Measurements from ENCODE around the gene GBE1. TPM values are rescaled to one million over a fixed set of nuclear protein-coding genes. Genes with fewer than 3 reads are reported as not detected.

GBE1 gene
- polyA plus RNA-seq, 3 donors: 7.7 to 21.7 (median 19.1) TPM

- Histone ChIP-seq H3K9ac (ENCODE audit: insufficient read depth, low read length, poor library complexity, severe bottlenecking) (no peak overlapping the region), H4K20me1 (ENCODE audit: insufficient read depth, low read length) (no peaks in the 10 kb centered on the region), H3K4me1 (ENCODE audit: control insufficient read depth in 1 of 2, insufficient read depth in 2 of 2, low read length in 2 of 2) (no peaks in the 10 kb centered on the region), H3K27me3 (ENCODE audit: control insufficient read depth in 2 of 2, insufficient read depth in 2 of 2, low read length in 2 of 2) (no peaks in the 10 kb centered on the region), H3K27ac (ENCODE audit: low read depth in 1 of 2, low read length in 2 of 2) (no peak overlapping the region), H3K79me2 (ENCODE audit: insufficient read depth, low read length) (no peaks in the 10 kb centered on the region), H3K4me3 (replicated peaks in 1 of 3; ENCODE audit: low read depth in 2 of 3, low read length in 3 of 3) (no peak overlapping the region), H2AFZ (ENCODE audit: insufficient read depth, low read depth, low read length, poor library complexity, severe bottlenecking) (no peak overlapping the region), H3K9me3 (replicated peaks in 1 of 2; ENCODE audit: control insufficient read depth in 1 of 2, insufficient read depth in 1 of 2, low read length in 2 of 2) (no peaks in the 10 kb centered on the region), H3K4me2 (replicated peaks; ENCODE audit: extremely low read depth, low read length, poor library complexity, severe bottlenecking) (no peak overlapping the region), H3K36me3 (replicated peaks in 1 of 2; ENCODE audit: control insufficient read depth in 1 of 2, insufficient read depth in 2 of 2, low read length in 2 of 2) (no peaks in the 10 kb centered on the region)
- no CpG with 5 or more reads among the region's 4 CpGs for WGBS (ENCODE audit: insufficient coverage)
- H3K4me3 Mint-ChIP-seq: no peak overlapping the region
- TF ChIP-seq CTCF (IDR thresholded peaks at IDR 0.05): no peak
- no peaks in the 10 kb centered on the region for H3K4me1 Mint-ChIP-seq
- no peak overlapping the region for H3K27ac Mint-ChIP-seq
- peaks cover 0 to 10% (median 4%) of the 10 kb centered on the region in 7 donors for H3K9me3 Mint-ChIP-seq
- intact Hi-C loops (cut with micrococcal nuclease): no loop called here
- H3K36me3 Mint-ChIP-seq: no peaks in the 10 kb centered on the region
- H3K27me3 Mint-ChIP-seq (ENCODE audit: low read depth in 3 of 3): no peaks in the 10 kb centered on the region
- no peak for DNase-seq
Observed at GRCh38 chr3:81444817-81445460, 316.5 kb downstream of the GBE1 start.

GRCh38 chr3:81443958-81444357 is 317.5 kb downstream of the GBE1 start:
- Histone ChIP-seq H4K20me1 (ENCODE audit: insufficient read depth, low read length) (no peaks in the 10 kb centered on the region), H3K27me3 (ENCODE audit: control insufficient read depth in 2 of 2, insufficient read depth in 2 of 2, low read length in 2 of 2) (no peaks in the 10 kb centered on the region), H3K27ac (ENCODE audit: low read depth in 1 of 2, low read length in 2 of 2) (no peak overlapping the region), H3K4me1 (ENCODE audit: control insufficient read depth in 1 of 2, insufficient read depth in 2 of 2, low read length in 2 of 2) (no peaks in the 10 kb centered on the region), H3K9ac (ENCODE audit: insufficient read depth, low read length, poor library complexity, severe bottlenecking) (no peak overlapping the region), H2AFZ (ENCODE audit: insufficient read depth, low read depth, low read length, poor library complexity, severe bottlenecking) (no peak overlapping the region), H3K4me3 (replicated peaks in 1 of 3; ENCODE audit: low read depth in 2 of 3, low read length in 3 of 3) (no peak overlapping the region), H3K36me3 (replicated peaks in 1 of 2; ENCODE audit: control insufficient read depth in 1 of 2, insufficient read depth in 2 of 2, low read length in 2 of 2) (no peaks in the 10 kb centered on the region), H3K4me2 (replicated peaks; ENCODE audit: extremely low read depth, low read length, poor library complexity, severe bottlenecking) (no peak overlapping the region), H3K79me2 (ENCODE audit: insufficient read depth, low read length) (no peaks in the 10 kb centered on the region), H3K9me3 (replicated peaks in 1 of 2; ENCODE audit: control insufficient read depth in 1 of 2, insufficient read depth in 1 of 2, low read length in 2 of 2) (no peaks in the 10 kb centered on the region)
- Mint-ChIP-seq H3K9me3 (peaks cover 0 to 16% (median 4%) of the 10 kb centered on the region in 7 donors), H3K27me3 (ENCODE audit: low read depth in 3 of 3) (no peaks in the 10 kb centered on the region), H3K4me3 (no peak overlapping the region), H3K36me3 (no peaks in the 10 kb centered on the region), H3K27ac (no peak overlapping the region), H3K4me1 (no peaks in the 10 kb centered on the region)
- TF ChIP-seq CTCF (IDR thresholded peaks at IDR 0.05): no peak
- intact Hi-C loops (cut with micrococcal nuclease): no loop called here
- WGBS (ENCODE audit: insufficient coverage): no CpG with 5 or more reads among the region's 1 CpG
- no peak for DNase-seq

All from CD14-positive monocyte (primary cell).